Measurements from ENCODE around the gene SHB.

DNA sequence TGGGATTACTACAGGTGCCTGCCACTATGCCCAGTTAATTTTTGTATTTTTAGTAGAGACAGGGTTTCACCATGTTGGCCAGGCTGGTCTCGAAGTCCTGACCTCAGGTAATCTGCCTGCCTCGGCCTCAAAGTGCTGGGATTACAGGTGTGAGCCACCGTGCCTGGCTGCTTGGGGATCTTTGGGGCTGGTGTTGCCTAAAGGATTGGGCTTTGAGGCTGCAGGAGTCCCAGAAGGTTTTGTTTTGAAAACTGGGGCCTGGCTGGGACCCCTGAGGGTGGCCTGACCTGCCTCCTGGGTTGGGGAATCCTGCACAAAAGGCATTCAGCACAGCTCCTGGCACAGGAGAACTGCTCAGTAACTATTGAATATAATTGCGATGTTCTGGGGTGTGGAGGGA is 25.1 kb upstream of the SHB start:
- TF ChIP-seq EZH2 (IDR thresholded peaks at IDR 0.05; ENCODE audit: borderline replicate concordance, low read depth, low read length, severe bottlenecking) = no peak
- TF ChIP-seq, protein P1, sequence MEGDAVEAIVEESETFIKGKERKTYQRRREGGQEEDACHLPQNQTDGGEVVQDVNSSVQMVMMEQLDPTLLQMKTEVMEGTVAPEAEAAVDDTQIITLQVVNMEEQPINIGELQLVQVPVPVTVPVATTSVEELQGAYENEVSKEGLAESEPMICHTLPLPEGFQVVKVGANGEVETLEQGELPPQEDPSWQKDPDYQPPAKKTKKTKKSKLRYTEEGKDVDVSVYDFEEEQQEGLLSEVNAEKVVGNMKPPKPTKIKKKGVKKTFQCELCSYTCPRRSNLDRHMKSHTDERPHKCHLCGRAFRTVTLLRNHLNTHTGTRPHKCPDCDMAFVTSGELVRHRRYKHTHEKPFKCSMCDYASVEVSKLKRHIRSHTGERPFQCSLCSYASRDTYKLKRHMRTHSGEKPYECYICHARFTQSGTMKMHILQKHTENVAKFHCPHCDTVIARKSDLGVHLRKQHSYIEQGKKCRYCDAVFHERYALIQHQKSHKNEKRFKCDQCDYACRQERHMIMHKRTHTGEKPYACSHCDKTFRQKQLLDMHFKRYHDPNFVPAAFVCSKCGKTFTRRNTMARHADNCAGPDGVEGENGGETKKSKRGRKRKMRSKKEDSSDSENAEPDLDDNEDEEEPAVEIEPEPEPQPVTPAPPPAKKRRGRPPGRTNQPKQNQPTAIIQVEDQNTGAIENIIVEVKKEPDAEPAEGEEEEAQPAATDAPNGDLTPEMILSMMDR (IDR thresholded peaks at IDR 0.05; ENCODE audit: extremely low read depth in 1 of 2, insufficient read depth in 1 of 2, low read depth in 1 of 2, low read length in 2 of 2) = no peak
- no peak for TF ChIP-seq MYC (IDR thresholded peaks at IDR 0.05; ENCODE audit: low read depth, low read length)
- no peak for TF ChIP-seq POLR2AphosphoS5 (IDR thresholded peaks at IDR 0.05; ENCODE audit: insufficient read depth, low read depth, low read length)
- TF ChIP-seq POLR2A (IDR thresholded peaks at IDR 0.05; ENCODE audit: low read depth, low read length) = no peak
- TF ChIP-seq, protein P2, sequence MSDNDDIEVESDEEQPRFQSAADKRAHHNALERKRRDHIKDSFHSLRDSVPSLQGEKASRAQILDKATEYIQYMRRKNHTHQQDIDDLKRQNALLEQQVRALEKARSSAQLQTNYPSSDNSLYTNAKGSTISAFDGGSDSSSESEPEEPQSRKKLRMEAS (IDR thresholded peaks at IDR 0.05; ENCODE audit: insufficient read depth, insufficient read length) = no peak
- TF ChIP-seq JUN (IDR thresholded peaks at IDR 0.05; ENCODE audit: borderline replicate concordance, insufficient read depth, insufficient read length, low read depth) = no peak
- TF ChIP-seq FOS (IDR thresholded peaks at IDR 0.05; ENCODE audit: borderline replicate concordance, insufficient read depth, low read length) = no peak
- TF ChIP-seq GATA2 (IDR thresholded peaks at IDR 0.05; ENCODE audit: insufficient read depth, insufficient read length, low read depth, low read length) = no peak

All from endothelial cell of umbilical vein (primary cell).